ENCODE results near the gene RETREG1.

The RETREG1 gene

GRCh38 chr5:16579142-16579847, 37.5 kb downstream of the RETREG1 start:
- DNase-seq: peak; percentile 49

- DNase-seq: peak; percentile 38
Measured at GRCh38 chr5:16578474-16578883, 38.3 kb downstream of the RETREG1 start.

- DNase-seq: no peak
Measured at GRCh38 chr5:16577677-16578076, 39.1 kb downstream of the RETREG1 start.

GRCh38 chr5:16574789-16575721, 41.7 kb downstream of the RETREG1 start:
- DNase-seq: peak; percentile 82

GRCh38 chr5:16573401-16573800, 43.4 kb downstream of the RETREG1 start:
- no peak for DNase-seq

GRCh38 chr5:16572289-16573015, 44.3 kb downstream of the RETREG1 start:
- no peak for DNase-seq

- no peak for DNase-seq
Measured at GRCh38 chr5:16571016-16571415, 45.8 kb downstream of the RETREG1 start.

- no peak for DNase-seq
Measured at GRCh38 chr5:16570121-16570815, 46.5 kb downstream of the RETREG1 start.

GRCh38 chr5:16568875-16569580, 47.8 kb downstream of the RETREG1 start:
- DNase-seq: peak; percentile 83

GRCh38 chr5:16567365-16567764, 49.4 kb downstream of the RETREG1 start:
- DNase-seq: no peak

GRCh38 chr5:16565118-16565517, 51.7 kb downstream of the RETREG1 start:
- DNase-seq: no peak

- DNase-seq: no peak
Measured at GRCh38 chr5:16564248-16564867, 52.4 kb downstream of the RETREG1 start.

GRCh38 chr5:16563686-16564085, 53.1 kb downstream of the RETREG1 start:
- no peak for DNase-seq

- no peak for DNase-seq
Measured at GRCh38 chr5:16561660-16562059, 55.1 kb downstream of the RETREG1 start.

- DNase-seq: no peak
Measured at GRCh38 chr5:16559702-16560101, 57.1 kb downstream of the RETREG1 start.

- DNase-seq: no peak
Measured at GRCh38 chr5:16558984-16559629, 57.7 kb downstream of the RETREG1 start.

- no peak for DNase-seq
Measured at GRCh38 chr5:16557477-16557876, 59.3 kb downstream of the RETREG1 start.

GRCh38 chr5:16554110-16554509, 62.7 kb downstream of the RETREG1 start:
- no peak for DNase-seq

GRCh38 chr5:16552666-16553343, 64.0 kb downstream of the RETREG1 start:
- DNase-seq: peak; percentile 49

GRCh38 chr5:16551628-16552027, 65.2 kb downstream of the RETREG1 start:
- DNase-seq: no peak

All from NCI-H446 treated with DMSO at 0.1 percent for 48 hours (cell line).